ENCODE data around the gene SMAD4. TPM values are rescaled to one million over a fixed set of nuclear protein-coding genes. Genes with fewer than 3 reads are reported as not detected.

The SMAD4 gene
- total RNA-seq (2021) (51.2 and 60.7 TPM in 2 replicates), Bru-seq, nascent RNA (percentile 89 among the genes with signal in this experiment), BruChase-seq, experiment 1, labeled RNA remaining after a 2-hour chase (percentile 87 among the genes with signal in this experiment), BruChase-seq, experiment 2, labeled RNA remaining after a 6-hour chase (percentile 86 among the genes with signal in this experiment)
- long read RNA-seq, full-length matches to known transcripts = 47 of 66 reads
- long read RNA-seq, partial matches to known transcripts = 5 of 66 reads
- long read RNA-seq, other reads (novel, unspliced or antisense) = 14 of 66 reads

DNA sequence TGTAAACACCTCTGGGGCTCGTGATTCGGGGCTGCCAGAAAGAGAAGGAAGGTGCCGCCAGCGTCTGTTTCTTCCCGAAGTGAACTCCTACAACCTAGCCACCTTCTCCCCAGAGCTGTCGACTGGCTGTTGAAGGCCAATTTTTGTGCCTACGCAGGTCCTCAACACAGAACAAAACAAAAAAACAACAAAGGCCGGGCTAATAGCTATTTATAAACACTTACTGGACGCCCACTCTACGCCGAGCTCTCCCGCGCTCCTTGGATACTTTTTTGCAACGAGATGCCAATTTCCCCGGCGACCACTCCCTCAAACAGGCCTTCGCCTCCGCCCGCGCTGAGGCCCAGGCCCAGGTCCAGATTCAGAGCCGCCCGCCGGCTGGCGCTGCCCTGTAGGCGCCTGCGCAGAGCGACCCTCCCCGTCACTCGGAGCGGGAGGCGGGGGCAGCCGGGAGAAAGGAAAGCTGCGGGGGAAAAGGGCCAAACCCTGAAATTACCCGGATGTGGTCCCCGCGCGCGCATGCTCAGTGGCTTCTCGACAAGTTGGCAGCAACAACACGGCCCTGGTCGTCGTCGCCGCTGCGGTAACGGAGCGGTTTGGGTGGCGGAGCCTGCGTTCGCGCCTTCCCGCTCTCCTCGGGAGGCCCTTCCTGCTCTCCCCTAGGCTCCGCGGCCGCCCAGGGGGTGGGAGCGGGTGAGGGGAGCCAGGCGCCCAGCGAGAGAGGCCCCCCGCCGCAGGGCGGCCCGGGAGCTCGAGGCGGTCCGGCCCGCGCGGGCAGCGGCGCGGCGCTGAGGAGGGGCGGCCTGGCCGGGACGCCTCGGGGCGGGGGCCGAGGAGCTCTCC lies at the start of gene SMAD4:
SMAD4 (plus strand) TSS at position 520 of the 843 bp plus-strand sequence. CDS start 16,834 bp downstream, outside the sequence.
- H3K4me3 ChIP-seq = peak within 1 kb of the TSS; percentile 80
- BruUV-seq (replicated peaks) = no TSS peak
- peaks cover 42% of the 10 kb centered on the region for H4K20me1 ChIP-seq (ENCODE audit: insufficient read depth)
- ChIA-PET POLR2A (ENCODE audit: unreplicated experiment) (interaction anchor here (0.6 to 1.3 kb wide), 5 partner anchors 62 to 167 kb away, joined by 3 to 13 read pairs (median 6); partner anchors contain the start of genes ELAC1, ME2 and MEX3C), CTCF (no interaction called here)
- H3K9me2 ChIP-seq (ENCODE audit: insufficient read depth) = no peaks in the 10 kb centered on the region
- no peaks in the 10 kb centered on the region for H3K9me3 ChIP-seq (ENCODE audit: insufficient read depth, low read depth)
- H3F3A ChIP-seq (ENCODE audit: insufficient read depth, low read depth) = peaks cover 8% of the 10 kb centered on the region; the same call in 1 of the 2 replicates
- H3K79me2 ChIP-seq (ENCODE audit: low read depth) = peaks cover 59% of the 10 kb centered on the region
- H2AFZ ChIP-seq = peak within 1 kb of the TSS; percentile 95
- H3K36me3 ChIP-seq (ENCODE audit: low read depth) = 0 out of 2 replicates have a peak, but pooled peaks cover 7% of the 10 kb centered on the region
- peak within 1 kb of the TSS; percentile 94 for H3K4me2 ChIP-seq
- peaks cover 33% of the 10 kb centered on the region for H3K4me1 ChIP-seq (replicated peaks; ENCODE audit: insufficient read depth)
- TF ChIP-seq, protein P1, sequence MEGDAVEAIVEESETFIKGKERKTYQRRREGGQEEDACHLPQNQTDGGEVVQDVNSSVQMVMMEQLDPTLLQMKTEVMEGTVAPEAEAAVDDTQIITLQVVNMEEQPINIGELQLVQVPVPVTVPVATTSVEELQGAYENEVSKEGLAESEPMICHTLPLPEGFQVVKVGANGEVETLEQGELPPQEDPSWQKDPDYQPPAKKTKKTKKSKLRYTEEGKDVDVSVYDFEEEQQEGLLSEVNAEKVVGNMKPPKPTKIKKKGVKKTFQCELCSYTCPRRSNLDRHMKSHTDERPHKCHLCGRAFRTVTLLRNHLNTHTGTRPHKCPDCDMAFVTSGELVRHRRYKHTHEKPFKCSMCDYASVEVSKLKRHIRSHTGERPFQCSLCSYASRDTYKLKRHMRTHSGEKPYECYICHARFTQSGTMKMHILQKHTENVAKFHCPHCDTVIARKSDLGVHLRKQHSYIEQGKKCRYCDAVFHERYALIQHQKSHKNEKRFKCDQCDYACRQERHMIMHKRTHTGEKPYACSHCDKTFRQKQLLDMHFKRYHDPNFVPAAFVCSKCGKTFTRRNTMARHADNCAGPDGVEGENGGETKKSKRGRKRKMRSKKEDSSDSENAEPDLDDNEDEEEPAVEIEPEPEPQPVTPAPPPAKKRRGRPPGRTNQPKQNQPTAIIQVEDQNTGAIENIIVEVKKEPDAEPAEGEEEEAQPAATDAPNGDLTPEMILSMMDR (conservative IDR thresholded peaks at IDR 0.05) = no peak
- no peak for TF ChIP-seq EZH2 (IDR thresholded peaks at IDR 0.05; ENCODE audit: low read depth)
- no peaks in the 10 kb centered on the region for H3K27me3 ChIP-seq (ENCODE audit: insufficient read depth, low read depth)
- intact Hi-C loops (cut with micrococcal nuclease; ENCODE audit: unreplicated experiment) = loop anchor here (5.0 kb wide), 1 partner anchor 153 kb away; the partner anchor contains the start of gene ME2
- peak within 1 kb of the TSS; percentile 67 for H3K27ac ChIP-seq
- peak; percentile 82 to 92 for DNase-seq

- intact Hi-C loops (cut with micrococcal nuclease; ENCODE audit: unreplicated experiment) = no loop called here
Measured at GRCh38 chr18:50981381-50981780, 48.6 kb upstream of the SMAD4 start.

More at GRCh38 chr18:50981381-50981780, 48.6 kb upstream of the SMAD4 start:
- DNase-seq = peak; percentile 3 to 87
- Histone ChIP-seq H3K9me2 (ENCODE audit: insufficient read depth) (no peaks in the 10 kb centered on the region), H4K20me1 (ENCODE audit: insufficient read depth) (no peaks in the 10 kb centered on the region), H3K4me1 (replicated peaks; ENCODE audit: insufficient read depth) (peaks cover 14% of the 10 kb centered on the region; the same call in 1 of the 2 replicates), H3K79me2 (ENCODE audit: low read depth) (no peaks in the 10 kb centered on the region), H2AFZ (no peak overlapping the region), H3F3A (ENCODE audit: insufficient read depth, low read depth) (no peaks in the 10 kb centered on the region), H3K27me3 (ENCODE audit: insufficient read depth, low read depth) (no peaks in the 10 kb centered on the region), H3K4me3 (no peak overlapping the region), H3K9me3 (ENCODE audit: insufficient read depth, low read depth) (peaks cover 6% of the 10 kb centered on the region; the same call in 1 of the 2 replicates), H3K27ac (peak overlapping the region; percentile 63), H3K36me3 (ENCODE audit: low read depth) (peaks cover 22% of the 10 kb centered on the region), H3K4me2 (no peak overlapping the region)
- ChIA-PET CTCF (interaction anchor here (0.6 kb wide), 1 partner anchor 33 kb away, joined by 8 read pairs; no protein-coding TSS in a partner anchor), POLR2A (ENCODE audit: unreplicated experiment) (interaction anchor here (0.6 kb wide), 3 partner anchors 14 to 217 kb away, joined by 3 to 41 read pairs (median 4); partner anchors contain the start of gene ELAC1)
- TF ChIP-seq, protein P1 (conservative IDR thresholded peaks at IDR 0.05) = no peak
- no peak for TF ChIP-seq EZH2 (IDR thresholded peaks at IDR 0.05; ENCODE audit: low read depth)
- no TSS peak for BruUV-seq (replicated peaks)
